Type B pancreatic cell (in vitro differentiated cells): ENCODE results near the gene EMILIN2. TPM values are rescaled to one million over a fixed set of nuclear protein-coding genes. Genes with fewer than 3 reads are reported as not detected.

Experiments
- DNase-seq: peaks from one replicate; pipeline ENCODE4 v3.0.0; 2021; ENCODE audit warnings: mixed read lengths; ENCODE audit not compliant: unreplicated experiment; ENCODE audit errors: extremely low spot score
- H3K27ac Mint-ChIP-seq: 2 replicates; pipeline ENCODE4 v1.8.0; 2021; ENCODE audit warnings: mild to moderate bottlenecking, mixed read lengths
- H3K27me3 Mint-ChIP-seq: 2 replicates; pipeline ENCODE4 v1.8.0; 2021; ENCODE audit warnings: mixed read lengths
- H3K36me3 Mint-ChIP-seq: 2 replicates; pipeline ENCODE4 v1.8.0; 2021; ENCODE audit warnings: mixed read lengths
- H3K4me1 Mint-ChIP-seq: one replicate; pipeline ENCODE4 v1.8.0; 2021; ENCODE audit warnings: mixed read lengths; ENCODE audit not compliant: unreplicated experiment
- H3K4me3 Mint-ChIP-seq: 2 replicates; pipeline ENCODE4 v1.8.0; 2021; ENCODE audit warnings: mild to moderate bottlenecking, mixed read lengths
- H3K9me3 Mint-ChIP-seq: 2 replicates; pipeline ENCODE4 v1.8.0; 2021; ENCODE audit warnings: mixed read lengths
- total RNA-seq: library from RNA; stranded (reverse); gene quantifications from 2 replicates; pipeline ENCODE4 v1.2.1, GENCODE V29; 2021; ENCODE audit warnings: low replicate concordance
- TF ChIP-seq, protein P1 (sequence below): fragments of 200-600 bp; sonication (generic); conservative IDR thresholded peaks from 2 replicates; pipeline ENCODE4 v1.5.0; 2021; ENCODE audit warnings: antibody characterized with exemption, mild to moderate bottlenecking

Gene EMILIN2
- total RNA-seq, 1 donor from 2014 or later: 9.4 TPM

DNA sequence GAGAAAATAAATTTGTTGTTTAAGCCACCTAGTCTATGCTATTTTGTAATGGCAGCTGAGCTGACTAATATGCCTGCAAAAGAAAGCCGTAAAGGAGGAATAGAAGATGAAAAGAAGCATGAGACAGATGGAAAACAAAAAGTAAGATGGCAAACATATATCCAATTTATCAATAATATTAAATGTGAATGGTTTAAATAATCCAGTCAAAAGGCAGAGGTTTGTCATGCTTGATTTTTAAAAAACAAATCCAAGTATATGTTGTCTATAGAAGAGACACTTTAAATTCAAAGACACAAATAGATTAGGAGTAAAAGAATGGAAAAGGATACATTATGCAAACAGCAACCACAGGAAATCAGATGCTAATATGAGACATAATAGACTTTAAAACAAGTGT lies 35.4 kb upstream of the EMILIN2 start:
- no peaks in the 10 kb centered on the region for H3K4me1 Mint-ChIP-seq
- TF ChIP-seq, protein P1, sequence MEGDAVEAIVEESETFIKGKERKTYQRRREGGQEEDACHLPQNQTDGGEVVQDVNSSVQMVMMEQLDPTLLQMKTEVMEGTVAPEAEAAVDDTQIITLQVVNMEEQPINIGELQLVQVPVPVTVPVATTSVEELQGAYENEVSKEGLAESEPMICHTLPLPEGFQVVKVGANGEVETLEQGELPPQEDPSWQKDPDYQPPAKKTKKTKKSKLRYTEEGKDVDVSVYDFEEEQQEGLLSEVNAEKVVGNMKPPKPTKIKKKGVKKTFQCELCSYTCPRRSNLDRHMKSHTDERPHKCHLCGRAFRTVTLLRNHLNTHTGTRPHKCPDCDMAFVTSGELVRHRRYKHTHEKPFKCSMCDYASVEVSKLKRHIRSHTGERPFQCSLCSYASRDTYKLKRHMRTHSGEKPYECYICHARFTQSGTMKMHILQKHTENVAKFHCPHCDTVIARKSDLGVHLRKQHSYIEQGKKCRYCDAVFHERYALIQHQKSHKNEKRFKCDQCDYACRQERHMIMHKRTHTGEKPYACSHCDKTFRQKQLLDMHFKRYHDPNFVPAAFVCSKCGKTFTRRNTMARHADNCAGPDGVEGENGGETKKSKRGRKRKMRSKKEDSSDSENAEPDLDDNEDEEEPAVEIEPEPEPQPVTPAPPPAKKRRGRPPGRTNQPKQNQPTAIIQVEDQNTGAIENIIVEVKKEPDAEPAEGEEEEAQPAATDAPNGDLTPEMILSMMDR: no peak
- no peak overlapping the region for H3K4me3 Mint-ChIP-seq
- peaks cover 6% of the 10 kb centered on the region for H3K36me3 Mint-ChIP-seq
- H3K9me3 Mint-ChIP-seq: peaks cover 13% of the 10 kb centered on the region
- DNase-seq: no peak
- no peak overlapping the region for H3K27ac Mint-ChIP-seq
- no peaks in the 10 kb centered on the region for H3K27me3 Mint-ChIP-seq

DNA sequence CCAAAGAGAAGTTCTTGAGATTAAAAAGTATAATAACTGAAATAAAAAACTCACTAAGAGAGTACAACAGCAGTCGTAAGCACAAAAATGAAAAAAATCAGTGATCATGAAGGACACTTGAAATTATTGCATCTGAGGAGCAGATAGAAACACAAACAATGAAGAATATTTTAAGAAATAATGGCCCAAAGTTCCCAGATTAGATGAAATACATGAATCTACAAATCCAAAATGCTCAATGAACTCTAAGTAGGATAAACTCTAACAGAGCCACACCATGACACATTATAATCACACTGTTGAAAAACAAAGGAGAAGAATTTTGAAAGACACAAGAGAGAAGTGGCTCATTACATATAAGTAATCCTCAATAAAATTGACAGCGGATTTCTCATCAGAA lies 31.9 kb upstream of the EMILIN2 start:
- DNase-seq: no peak
- Mint-ChIP-seq H3K27ac (no peak overlapping the region), H3K9me3 (peaks cover 5% of the 10 kb centered on the region), H3K36me3 (no peaks in the 10 kb centered on the region), H3K4me3 (no peak overlapping the region), H3K27me3 (no peaks in the 10 kb centered on the region), H3K4me1 (no peaks in the 10 kb centered on the region)
- TF ChIP-seq, protein P1: no peak

DNA sequence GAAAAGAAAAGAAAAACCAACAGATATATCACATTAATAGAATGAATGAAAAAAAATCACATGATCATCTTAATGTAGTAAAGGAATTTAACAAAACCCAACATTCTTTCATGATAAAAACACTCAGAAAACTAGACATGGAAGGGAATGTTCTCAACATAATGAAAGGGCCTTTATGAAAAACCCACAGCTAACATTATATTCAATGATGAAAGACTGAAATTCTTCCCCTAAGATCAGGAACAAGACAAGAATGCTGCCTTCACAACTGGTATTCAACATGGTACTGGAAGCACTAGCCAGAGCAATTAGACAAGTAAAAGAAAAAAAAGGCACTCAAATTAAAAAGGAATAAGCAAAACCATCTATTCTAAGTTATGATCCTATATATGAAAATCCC lies 28.5 kb upstream of the EMILIN2 start:
- no peak overlapping the region for H3K27ac Mint-ChIP-seq
- H3K36me3 Mint-ChIP-seq: no peaks in the 10 kb centered on the region
- H3K9me3 Mint-ChIP-seq: no peaks in the 10 kb centered on the region
- no peak overlapping the region for H3K4me3 Mint-ChIP-seq
- no peak for DNase-seq
- H3K27me3 Mint-ChIP-seq: no peaks in the 10 kb centered on the region
- TF ChIP-seq, protein P1: no peak
- no peaks in the 10 kb centered on the region for H3K4me1 Mint-ChIP-seq

DNA sequence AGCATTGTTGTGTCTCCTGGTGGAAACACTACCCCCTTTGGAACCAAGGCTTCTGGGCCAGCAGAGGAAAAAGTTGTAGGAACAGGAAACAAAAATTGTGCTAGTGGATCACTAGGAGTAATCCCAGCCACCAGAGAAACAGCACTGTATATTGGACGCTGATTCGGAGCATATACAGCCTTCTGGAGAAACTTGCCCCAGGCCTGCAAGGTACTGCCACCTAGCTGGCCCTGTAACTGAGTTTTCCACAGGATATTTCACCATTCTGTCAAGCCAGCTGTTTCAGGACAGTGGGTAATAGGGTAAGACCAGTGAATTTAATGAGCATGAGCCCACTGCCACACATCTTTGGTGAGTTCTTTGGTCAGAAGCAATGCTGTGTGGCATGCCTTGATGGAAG lies 25.1 kb upstream of the EMILIN2 start:
- Mint-ChIP-seq H3K9me3 (peaks cover 11% of the 10 kb centered on the region), H3K4me3 (no peak overlapping the region), H3K27ac (no peak overlapping the region), H3K4me1 (peaks cover 16% of the 10 kb centered on the region), H3K36me3 (peaks cover 6% of the 10 kb centered on the region), H3K27me3 (no peaks in the 10 kb centered on the region)
- TF ChIP-seq, protein P1: no peak
- no peak for DNase-seq

DNA sequence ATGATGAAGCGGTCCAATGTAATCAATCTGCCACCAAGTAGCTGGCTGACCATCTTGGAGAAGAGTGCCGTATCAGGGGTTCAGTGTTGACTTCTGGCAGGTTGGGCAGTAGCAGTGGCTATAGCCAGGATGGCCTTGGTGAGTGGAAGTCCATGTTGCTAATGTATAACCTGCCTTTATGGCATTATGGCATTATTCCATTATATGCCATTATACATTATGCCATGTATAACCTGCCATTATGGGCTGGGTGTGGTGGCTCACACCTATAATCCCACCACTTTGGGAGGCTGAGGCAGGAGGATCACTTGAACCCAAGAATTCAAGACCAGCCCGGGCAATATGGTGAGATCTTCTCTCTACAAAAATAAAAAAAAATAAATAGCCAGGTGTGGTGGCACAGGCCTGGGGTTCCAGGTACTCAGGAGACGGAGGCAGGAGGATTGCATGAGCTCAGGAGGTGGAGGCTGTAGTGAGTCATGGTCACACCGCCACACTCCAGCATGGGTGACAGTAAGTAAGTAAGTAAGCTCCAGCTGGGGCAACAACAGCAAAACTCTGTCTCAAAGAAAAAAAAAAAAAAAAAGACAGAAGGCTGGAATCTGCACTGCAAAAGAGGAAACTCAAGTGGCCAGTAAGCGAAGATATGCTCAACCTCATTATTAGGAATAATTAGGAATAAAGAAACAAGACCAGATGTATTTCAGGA lies 24.4 kb upstream of the EMILIN2 start:
- Mint-ChIP-seq H3K4me3 (no peak overlapping the region), H3K27ac (no peak overlapping the region), H3K9me3 (peaks cover 11% of the 10 kb centered on the region), H3K27me3 (no peaks in the 10 kb centered on the region), H3K4me1 (peaks cover 16% of the 10 kb centered on the region), H3K36me3 (peaks cover 6% of the 10 kb centered on the region)
- DNase-seq: no peak
- TF ChIP-seq, protein P1: no peak
